Measurements from ENCODE around the gene SLC23A3.

DNA sequence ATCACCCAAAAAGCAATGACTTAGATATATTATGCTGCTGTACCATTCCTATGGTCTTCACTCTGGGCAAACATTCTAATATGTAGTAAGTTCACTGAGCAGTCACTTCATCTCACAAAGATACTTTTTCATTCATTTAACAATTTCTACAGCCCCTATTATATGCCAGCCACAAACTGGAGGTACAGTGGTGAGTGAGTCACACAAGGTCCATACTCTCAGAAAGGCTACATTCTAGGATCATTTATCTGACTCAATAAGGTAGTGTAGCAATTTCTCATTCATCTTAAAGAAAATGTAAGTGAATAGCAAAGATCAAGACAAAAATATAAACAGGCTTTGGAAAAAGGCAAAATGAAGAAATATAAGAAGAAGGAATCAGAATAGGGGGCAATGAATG, 49.7 kb downstream of the SLC23A3 start:
- TF ChIP-seq, protein P1, sequence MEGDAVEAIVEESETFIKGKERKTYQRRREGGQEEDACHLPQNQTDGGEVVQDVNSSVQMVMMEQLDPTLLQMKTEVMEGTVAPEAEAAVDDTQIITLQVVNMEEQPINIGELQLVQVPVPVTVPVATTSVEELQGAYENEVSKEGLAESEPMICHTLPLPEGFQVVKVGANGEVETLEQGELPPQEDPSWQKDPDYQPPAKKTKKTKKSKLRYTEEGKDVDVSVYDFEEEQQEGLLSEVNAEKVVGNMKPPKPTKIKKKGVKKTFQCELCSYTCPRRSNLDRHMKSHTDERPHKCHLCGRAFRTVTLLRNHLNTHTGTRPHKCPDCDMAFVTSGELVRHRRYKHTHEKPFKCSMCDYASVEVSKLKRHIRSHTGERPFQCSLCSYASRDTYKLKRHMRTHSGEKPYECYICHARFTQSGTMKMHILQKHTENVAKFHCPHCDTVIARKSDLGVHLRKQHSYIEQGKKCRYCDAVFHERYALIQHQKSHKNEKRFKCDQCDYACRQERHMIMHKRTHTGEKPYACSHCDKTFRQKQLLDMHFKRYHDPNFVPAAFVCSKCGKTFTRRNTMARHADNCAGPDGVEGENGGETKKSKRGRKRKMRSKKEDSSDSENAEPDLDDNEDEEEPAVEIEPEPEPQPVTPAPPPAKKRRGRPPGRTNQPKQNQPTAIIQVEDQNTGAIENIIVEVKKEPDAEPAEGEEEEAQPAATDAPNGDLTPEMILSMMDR (conservative IDR thresholded peaks at IDR 0.05 in 1 of 2, IDR thresholded peaks at IDR 0.05 in 1 of 2; ENCODE audit: extremely low read depth in 1 of 2, insufficient read depth in 1 of 2, low read depth in 1 of 2, low read length in 2 of 2) = no peak
- TF ChIP-seq EZH2 (IDR thresholded peaks at IDR 0.05; ENCODE audit: borderline replicate concordance, low read length) = no peak
